Measurements from ENCODE around the gene PPP1R13B. TPM values are rescaled to one million over a fixed set of nuclear protein-coding genes. Genes with fewer than 3 reads are reported as not detected.

The PPP1R13B gene
- total and polyA plus RNA-seq, 2 experiments from 2014 or later: 9.4 to 20.2 TPM

GRCh38 chr14:103733651-103734050, 113.7 kb downstream of the PPP1R13B start:
- WGBS (ENCODE audit: low lambda C conversion rate, missing lambda C conversion rate): 89% methylated on average over 14 of the region's 14 CpGs
- Histone ChIP-seq H3K4me1 (ENCODE audit: insufficient read depth) (no peaks in the 10 kb centered on the region), H3K4me3 (no peak overlapping the region), H4K20me1 (ENCODE audit: insufficient read depth, poor library complexity, severe bottlenecking) (no peaks in the 10 kb centered on the region), H3K27ac (peak overlapping the region; percentile 35), H3K9me3 (ENCODE audit: low read depth) (no peaks in the 10 kb centered on the region), H3K36me3 (replicated peaks; ENCODE audit: insufficient read depth, low read depth) (no peaks in the 10 kb centered on the region), H3K9me2 (replicated peaks; ENCODE audit: insufficient read depth) (no peaks in the 10 kb centered on the region), H2AFZ (no peak overlapping the region), H3K27me3 (no peaks in the 10 kb centered on the region), H3K4me2 (no peak overlapping the region), H3K79me2 (no peaks in the 10 kb centered on the region)
- TF ChIP-seq EZH2 (IDR thresholded peaks at IDR 0.05; ENCODE audit: borderline replicate concordance) (no peak), CTCF (IDR thresholded peaks at IDR 0.05; ENCODE audit: poor library complexity) (no peak), EZH2phosphoT487 (IDR thresholded peaks at IDR 0.05; ENCODE audit: low read depth, severe bottlenecking, unreplicated experiment) (no peak)
- no peak for DNase-seq (ENCODE audit: low spot score)

GRCh38 chr14:103732868-103733620, 114.3 kb downstream of the PPP1R13B start:
- Histone ChIP-seq H3K4me3 (no peak overlapping the region), H3K9me2 (replicated peaks; ENCODE audit: insufficient read depth) (no peaks in the 10 kb centered on the region), H3K27me3 (no peaks in the 10 kb centered on the region), H3K4me2 (no peak overlapping the region), H3K79me2 (no peaks in the 10 kb centered on the region), H4K20me1 (ENCODE audit: insufficient read depth, poor library complexity, severe bottlenecking) (no peaks in the 10 kb centered on the region), H3K36me3 (replicated peaks; ENCODE audit: insufficient read depth, low read depth) (no peaks in the 10 kb centered on the region), H3K27ac (peak overlapping the region; percentile 35), H3K4me1 (ENCODE audit: insufficient read depth) (no peaks in the 10 kb centered on the region), H2AFZ (no peak overlapping the region), H3K9me3 (ENCODE audit: low read depth) (no peaks in the 10 kb centered on the region)
- 85% methylated on average over 9 of the region's 9 CpGs for WGBS (ENCODE audit: low lambda C conversion rate, missing lambda C conversion rate)
- DNase-seq (ENCODE audit: low spot score): no peak
- TF ChIP-seq EZH2 (IDR thresholded peaks at IDR 0.05; ENCODE audit: borderline replicate concordance) (no peak), EZH2phosphoT487 (IDR thresholded peaks at IDR 0.05; ENCODE audit: low read depth, severe bottlenecking, unreplicated experiment) (no peak), CTCF (IDR thresholded peaks at IDR 0.05; ENCODE audit: poor library complexity) (no peak)

- Histone ChIP-seq H3K4me3 (no peak overlapping the region), H3K36me3 (replicated peaks; ENCODE audit: insufficient read depth, low read depth) (no peaks in the 10 kb centered on the region), H3K9me3 (ENCODE audit: low read depth) (no peaks in the 10 kb centered on the region), H2AFZ (no peak overlapping the region), H3K27ac (no peak overlapping the region), H3K79me2 (peaks cover 6% of the 10 kb centered on the region), H3K9me2 (replicated peaks; ENCODE audit: insufficient read depth) (no peaks in the 10 kb centered on the region), H3K4me2 (no peak overlapping the region), H3K4me1 (ENCODE audit: insufficient read depth) (no peaks in the 10 kb centered on the region), H4K20me1 (ENCODE audit: insufficient read depth, poor library complexity, severe bottlenecking) (no peaks in the 10 kb centered on the region), H3K27me3 (no peaks in the 10 kb centered on the region)
- TF ChIP-seq EZH2phosphoT487 (IDR thresholded peaks at IDR 0.05; ENCODE audit: low read depth, severe bottlenecking, unreplicated experiment) (no peak), CTCF (IDR thresholded peaks at IDR 0.05; ENCODE audit: poor library complexity) (no peak), EZH2 (IDR thresholded peaks at IDR 0.05; ENCODE audit: borderline replicate concordance) (no peak)
- 98% methylated on average over 24 of the region's 24 CpGs for WGBS (ENCODE audit: low lambda C conversion rate, missing lambda C conversion rate)
- DNase-seq (ENCODE audit: low spot score): no peak
Measured at GRCh38 chr14:103731916-103732867, 115.2 kb downstream of the PPP1R13B start.
